Measurements from ENCODE around the gene TMEM119.

GRCh38 chr12:108646600-108647579, 49.0 kb upstream of the TMEM119 start:
- TF ChIP-seq EZH2 (IDR thresholded peaks at IDR 0.05; ENCODE audit: insufficient read depth, poor library complexity, severe bottlenecking) (no peak), EZH2phosphoT487 (IDR thresholded peaks at IDR 0.05; ENCODE audit: insufficient read depth, low read depth) (no peak)

Data from GM23248 (cell line).